ENCODE data around the gene CHCHD10. TPM values are rescaled to one million over a fixed set of nuclear protein-coding genes. Genes with fewer than 3 reads are reported as not detected.

The CHCHD10 gene
- total and polyA plus RNA-seq, 2 of the 8 experiments (the other 6 are each of a cell fraction or from before 2014, with no cell fraction given): 58.3 to 94.5 TPM

- FAIRE-seq (no peak), DNase-seq (ENCODE audit: low read depth in 1 of 2, low spot score in 2 of 2) (no peak)
- ChIA-PET POLR2A (ENCODE audit: partially characterized antibody) (interaction anchor here (0.7 to 3.7 kb wide), 5 partner anchors 10 to 124 kb away, joined by 3 to 21 read pairs (median 4); partner anchors contain the start of gene MIF), CTCF (ENCODE audit: partially characterized antibody) (interaction anchor here (0.7 to 9.6 kb wide), 13 partner anchors 15 to 160 kb away, joined by 3 to 73 read pairs (median 4); partner anchors contain the start of genes SLC2A11, SMARCB1, VPREB3 and ZNF70)
- Histone ChIP-seq H3K36me3 (ENCODE audit: control insufficient read depth in 2 of 4, insufficient read depth in 4 of 4, low read length in 3 of 4) (no peaks in the 10 kb centered on the region), H3K4me3 (ENCODE audit: extremely low read depth in 1 of 4, insufficient read depth in 2 of 4, low read depth in 3 of 4, low read length in 4 of 4) (no peak overlapping the region), H4K20me1 (replicated peaks in 1 of 2; ENCODE audit: control insufficient read depth in 1 of 2, insufficient read depth in 2 of 2, low read length in 2 of 2) (peaks cover 0 to 19% of the 10 kb centered on the region in 2 experiments), H4K5ac (ENCODE audit: insufficient read length, low read depth, low read length) (no peak overlapping the region), H4K91ac (replicated peaks; ENCODE audit: insufficient read length, low read length) (peak overlapping the region; percentile 5), H2AFZ (ENCODE audit: low read length) (no peak overlapping the region), H3K23ac (ENCODE audit: insufficient read length) (no peak overlapping the region), H3K9ac (replicated peaks in 1 of 4; ENCODE audit: extremely low read depth in 1 of 4, low read depth in 3 of 4, low read length in 3 of 4) (no peak overlapping the region), H2AK5ac (ENCODE audit: low read depth, low read length) (no peak overlapping the region), H3K27me3 (replicated peaks in 1 of 4; ENCODE audit: control insufficient read depth in 3 of 4, extremely low read depth in 1 of 4, insufficient read depth in 3 of 4, low read length in 3 of 4) (peaks cover 0 to 27% (median 19%) of the 10 kb centered on the region in 4 experiments; a peak in 6 of 7 replicates), H2BK5ac (ENCODE audit: low read depth, low read length) (no peak overlapping the region), H3K4me2 (ENCODE audit: insufficient read depth in 1 of 2, low read depth in 2 of 2, low read length in 2 of 2) (no peak overlapping the region), H3K4ac (replicated peaks; ENCODE audit: insufficient read length, low read depth, low read length) (no peak overlapping the region), H3K18ac (ENCODE audit: extremely low read depth, low read length) (no peak overlapping the region), H2BK120ac (replicated peaks; ENCODE audit: low read depth, low read length) (no peak overlapping the region), H3K27ac (ENCODE audit: low read depth, low read length) (no peak overlapping the region), H3K23me2 (ENCODE audit: low read depth, low read length) (peaks cover 19% of the 10 kb centered on the region), H2BK12ac (ENCODE audit: low read depth, low read length) (peak overlapping the region; percentile 18; the same call in 1 of the 2 replicates), H3K56ac (replicated peaks; ENCODE audit: insufficient read length, low read depth, low read length) (no peak overlapping the region), H2BK15ac (ENCODE audit: low read length) (no peak overlapping the region), H3K4me1 (replicated peaks in 1 of 4; ENCODE audit: control insufficient read depth in 3 of 4, insufficient read depth in 4 of 4, low read length in 3 of 4) (peaks cover 0 to 22% (median 14%) of the 10 kb centered on the region in 4 experiments; a peak in 6 of 7 replicates), H2BK20ac (ENCODE audit: low read length) (0 out of 2 replicates have a peak overlapping the region, but pooled peaks have one; percentile 2), H3K9me3 (ENCODE audit: insufficient read depth in 2 of 2, low read depth in 1 of 2, low read length in 1 of 2) (no peaks in the 10 kb centered on the region), H3K79me2 (ENCODE audit: control insufficient read depth in 1 of 2, insufficient read depth in 2 of 2, low read length in 2 of 2) (no peaks in the 10 kb centered on the region), H3K14ac (ENCODE audit: insufficient read length) (no peak overlapping the region), H4K8ac (ENCODE audit: extremely low read depth, insufficient read depth, low read length) (peak overlapping the region; percentile 11), H3K79me1 (ENCODE audit: low read depth, low read length) (no peaks in the 10 kb centered on the region)
- WGBS, 2 experiments (ENCODE audit: extremely low coverage in 1 of 2, insufficient coverage in 1 of 2, insufficient read length in 1 of 2, insufficient replicate concordance in 2 of 2, low coverage in 1 of 2, low lambda C conversion rate in 2 of 2, missing lambda C conversion rate in 1 of 2): 75% methylated on average over 6 of the region's 6 CpGs; no CpG with 5 or more reads in 1 of the 2 experiments
- TF ChIP-seq NRF1 (IDR thresholded peaks at IDR 0.05; ENCODE audit: low read depth, low read length): no peak
- TF ChIP-seq PHF8 (conservative IDR thresholded peaks at IDR 0.05; ENCODE audit: low read depth, low read length): no peak
- no peak for TF ChIP-seq SP4 (IDR thresholded peaks at IDR 0.05; ENCODE audit: low read length)
- no peak for TF ChIP-seq TAF1 (IDR thresholded peaks at IDR 0.05; ENCODE audit: low read depth, low read length)
- no peak for TF ChIP-seq ATF3 (IDR thresholded peaks at IDR 0.05; ENCODE audit: insufficient read depth, low read depth, low read length)
- no peak for TF ChIP-seq CBX8 (IDR thresholded peaks at IDR 0.05; ENCODE audit: borderline replicate concordance, low read depth, low read length)
- TF ChIP-seq CEBPB (IDR thresholded peaks at IDR 0.05; ENCODE audit: low read depth, low read length): no peak
- TF ChIP-seq SAP30 (IDR thresholded peaks at IDR 0.05; ENCODE audit: insufficient read depth, insufficient replicate concordance, low read length): no peak
- no peak for TF ChIP-seq E2F6 (IDR thresholded peaks at IDR 0.05)
Measured at GRCh38 chr22:23769321-23769965, 1.7 kb upstream of the CHCHD10 start.
